CD4-positive, alpha-beta T cell treated with Interferon gamma for 1 hour (primary cell): ENCODE results near the gene F3.
A peak's percentile ranks its signal among the peaks of the same experiment; 100 is the strongest.

Experiments used
- DNase-seq: peaks from one replicate; pipeline ENCODE4 v3.0.0-alpha.2; 2020

Gene F3

GRCh38 chr1:94526152-94526980, 15.2 kb downstream of the F3 start:
- DNase-seq, result no peak

DNA sequence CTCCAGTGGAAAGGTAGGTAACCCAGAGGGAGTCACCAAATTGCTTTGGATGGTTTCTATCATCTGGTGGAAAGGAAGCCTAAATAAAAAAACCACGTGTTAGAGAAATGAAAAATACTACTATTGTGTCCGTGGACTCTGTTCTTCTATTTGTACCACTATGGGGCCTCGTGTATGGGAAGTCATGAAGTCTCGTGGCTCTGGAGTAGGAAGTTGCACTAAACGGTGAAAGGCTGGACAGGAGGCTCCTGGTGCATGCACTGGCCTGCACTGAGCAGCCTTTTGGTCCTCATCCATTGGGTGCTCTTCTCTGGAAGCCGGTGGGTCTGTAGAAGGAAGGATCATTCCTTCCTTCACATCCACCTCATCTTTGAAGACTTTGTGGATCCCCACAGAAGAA, 17.0 kb downstream of the F3 start:
- no peak for DNase-seq

DNA sequence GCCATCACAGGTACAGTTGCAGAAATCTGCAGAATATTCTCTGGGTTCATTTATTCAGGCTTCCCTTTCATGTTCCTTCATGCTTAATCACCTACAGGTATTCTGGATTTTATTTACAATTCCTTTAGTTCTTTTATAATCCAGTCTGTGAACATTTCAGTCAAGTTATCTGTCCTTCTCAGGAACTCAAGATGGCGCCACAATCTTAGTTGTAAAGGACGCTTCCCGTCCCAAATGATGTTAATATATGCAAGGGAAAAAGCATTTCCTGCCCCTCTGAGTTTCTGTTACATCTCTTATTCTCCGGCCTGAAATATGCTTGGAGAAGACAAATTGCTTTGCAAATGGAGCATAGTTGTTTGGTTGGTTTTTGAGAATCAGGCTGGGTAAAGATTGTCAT, 19.3 kb downstream of the F3 start:
- no peak for DNase-seq

- no peak for DNase-seq
These were observed 22.2 kb downstream of the F3 start for GRCh38 chr1:94519351-94519750.

GRCh38 chr1:94515296-94515947, 26.1 kb downstream of the F3 start:
- DNase-seq, result no peak

GRCh38 chr1:94514095-94514727, 27.3 kb downstream of the F3 start:
- no peak for DNase-seq

GRCh38 chr1:94512816-94513215, 28.7 kb downstream of the F3 start:
- no peak for DNase-seq

GRCh38 chr1:94504601-94505000, 37.0 kb downstream of the F3 start:
- DNase-seq, result no peak

- DNase-seq, result no peak
These were observed 38.4 kb downstream of the F3 start for GRCh38 chr1:94503153-94503552.

DNA sequence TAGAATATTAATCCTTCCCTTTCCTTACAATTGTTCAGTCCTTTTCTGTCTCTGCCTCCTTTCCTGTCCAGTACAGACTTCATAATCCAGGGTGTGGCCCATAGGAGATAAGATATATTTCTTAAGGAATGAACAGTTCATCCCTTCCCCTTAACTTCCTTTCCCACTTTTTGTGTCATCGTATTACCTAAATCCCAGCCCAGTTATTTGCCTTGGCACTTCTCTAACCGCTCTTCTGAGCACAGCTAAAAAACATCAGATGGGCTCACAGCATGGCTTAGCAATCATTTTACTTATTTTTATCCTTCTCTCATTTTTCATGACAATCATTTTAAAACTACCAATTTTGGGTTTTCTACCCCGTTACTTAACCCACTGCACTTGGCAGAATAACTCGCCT, 39.6 kb downstream of the F3 start:
- no peak for DNase-seq

DNA sequence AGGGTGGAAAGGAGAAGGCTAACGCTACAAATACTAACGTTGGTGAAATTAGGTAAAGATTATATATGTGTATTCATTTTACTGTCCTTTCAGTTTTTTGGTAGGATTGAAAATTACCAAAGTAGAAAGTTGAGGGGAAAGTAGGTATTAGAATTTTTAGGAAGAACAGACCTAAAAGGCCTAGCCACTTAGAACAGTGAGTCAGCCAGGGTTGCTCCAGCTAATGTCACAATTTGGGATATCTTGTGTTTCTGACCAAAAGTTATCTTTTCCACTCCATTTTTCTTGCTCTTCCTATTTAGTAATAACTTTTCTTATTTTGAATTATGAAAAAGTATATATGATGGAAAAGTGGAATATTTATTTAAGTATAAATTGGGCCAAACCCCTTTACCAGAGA, 40.1 kb downstream of the F3 start:
- DNase-seq, result no peak

- no peak for DNase-seq
These were observed 45.3 kb downstream of the F3 start for GRCh38 chr1:94496076-94496755.

DNA sequence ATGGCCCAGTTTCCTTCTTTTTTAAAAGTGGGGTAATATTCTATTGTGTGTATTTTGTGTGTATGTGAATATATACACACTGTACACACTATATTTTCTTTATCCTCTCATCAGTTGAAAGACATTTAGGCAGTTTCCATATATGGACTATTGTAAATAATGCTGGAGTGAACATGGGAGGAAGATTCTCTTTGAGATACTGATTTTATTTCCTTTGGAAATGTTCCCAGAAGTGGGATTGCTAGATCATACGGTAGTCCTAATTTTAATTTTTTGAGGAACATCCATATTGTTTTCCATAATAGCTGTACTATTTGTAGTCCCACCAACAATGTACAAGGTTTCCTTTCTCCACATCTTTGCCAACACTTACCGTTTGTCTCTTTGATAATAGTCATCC, 51.0 kb downstream of the F3 start:
- DNase-seq, result no peak

GRCh38 chr1:94486990-94487389, 54.6 kb downstream of the F3 start:
- DNase-seq, result no peak

GRCh38 chr1:94481473-94481933, 60.1 kb downstream of the F3 start:
- DNase-seq, result peak; percentile 3

GRCh38 chr1:94479682-94480081, 61.9 kb downstream of the F3 start:
- DNase-seq, result no peak
